H1 (cell line): ENCODE data around the gene XRRA1.

Source experiments
- ASH2L ChIP-seq: fragments of 200-600, 300-600 bp; sonication (generic); IDR thresholded peaks from one replicate; pipeline ENCODE4 v1.7.1; 2017; ENCODE audit warnings: low read length
- CBX5 ChIP-seq: fragments of 300-800, 300-1000 bp; sonication (generic); IDR thresholded peaks from 2 replicates; pipeline ENCODE4 v1.7.1; 2016; ENCODE audit warnings: antibody characterized with exemption, low read length, low read depth
- CEBPB ChIP-seq: IDR thresholded peaks from 2 replicates; pipeline ENCODE4 v1.6.1; 2012; ENCODE audit warnings: low read depth, low read length
- EP300 ChIP-seq, 2 experiments: IDR thresholded peaks; 1 replicate in 1 of 2; 2 replicates in 1 of 2; pipeline ENCODE4 v1.6.1; 2011 to 2012; ENCODE audit warnings: low read depth in 2 of 2, low read length in 2 of 2, mild to moderate bottlenecking in 2 of 2, borderline replicate concordance in 1 of 2, inconsistent platforms in 1 of 2, moderate library complexity in 1 of 2
- JUND ChIP-seq: IDR thresholded peaks from 2 replicates; pipeline ENCODE4 v1.6.1; 2011; ENCODE audit warnings: mild to moderate bottlenecking, improper control_type of control experiment, low read length
- POLR2A ChIP-seq, 2 experiments: IDR thresholded peaks; 1 replicate in 1 of 2; 2 replicates in 1 of 2; pipeline ENCODE4 v1.6.1; 2011; ENCODE audit warnings: low read depth in 2 of 2, low read length in 2 of 2, mild to moderate bottlenecking in 2 of 2; ENCODE audit errors: control extremely low read depth in 1 of 2
- POLR2AphosphoS5 ChIP-seq: IDR thresholded peaks from 2 replicates; pipeline ENCODE4 v1.6.1; 2011; ENCODE audit warnings: low read depth, low read length
- SIRT6 ChIP-seq: IDR thresholded peaks from one replicate; pipeline ENCODE4 v1.7.1; 2012; ENCODE audit warnings: low read length, inconsistent platforms
- TAF1 ChIP-seq: IDR thresholded peaks from 2 replicates; pipeline ENCODE4 v1.6.1; 2011; ENCODE audit warnings: mild to moderate bottlenecking, low read depth, low read length
- TCF12 ChIP-seq: IDR thresholded peaks from 2 replicates; pipeline ENCODE4 v1.6.1; 2011; ENCODE audit warnings: low read depth, mild to moderate bottlenecking, low read length
- TF ChIP-seq, protein P1 (sequence below), 3 experiments: IDR thresholded peaks; 1 replicate in 2 of 3; 2 replicates in 1 of 3; pipeline versions ENCODE4 v1.5.1 to v1.6.1; 2011; ENCODE audit warnings: low read length in 3 of 3, mild to moderate bottlenecking in 3 of 3, inconsistent platforms in 2 of 3, low read depth in 1 of 3, moderate library complexity in 1 of 3; ENCODE audit not compliant: insufficient read depth in 1 of 3; ENCODE audit errors: control extremely low read depth in 1 of 3

DNA sequence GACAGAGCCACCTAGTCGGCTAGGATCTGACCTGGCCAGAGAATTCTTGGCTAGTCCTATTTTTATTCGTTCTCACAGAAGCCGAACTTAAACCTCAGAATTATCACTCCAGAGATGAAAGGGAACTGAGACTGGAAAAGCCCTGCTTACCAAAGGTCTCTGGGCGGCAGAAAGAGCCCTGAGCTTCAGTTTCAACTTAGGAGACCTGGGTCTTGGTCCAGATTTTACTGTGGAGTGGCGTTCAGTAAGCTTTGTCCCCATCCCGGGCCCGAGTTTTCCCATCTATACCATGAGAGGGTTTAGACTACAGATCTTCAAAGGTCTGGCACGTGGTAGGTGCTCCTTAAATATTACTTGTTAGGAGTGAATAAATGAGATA lies 40.4 kb upstream of the XRRA1 start:
- TF ChIP-seq, protein P1, sequence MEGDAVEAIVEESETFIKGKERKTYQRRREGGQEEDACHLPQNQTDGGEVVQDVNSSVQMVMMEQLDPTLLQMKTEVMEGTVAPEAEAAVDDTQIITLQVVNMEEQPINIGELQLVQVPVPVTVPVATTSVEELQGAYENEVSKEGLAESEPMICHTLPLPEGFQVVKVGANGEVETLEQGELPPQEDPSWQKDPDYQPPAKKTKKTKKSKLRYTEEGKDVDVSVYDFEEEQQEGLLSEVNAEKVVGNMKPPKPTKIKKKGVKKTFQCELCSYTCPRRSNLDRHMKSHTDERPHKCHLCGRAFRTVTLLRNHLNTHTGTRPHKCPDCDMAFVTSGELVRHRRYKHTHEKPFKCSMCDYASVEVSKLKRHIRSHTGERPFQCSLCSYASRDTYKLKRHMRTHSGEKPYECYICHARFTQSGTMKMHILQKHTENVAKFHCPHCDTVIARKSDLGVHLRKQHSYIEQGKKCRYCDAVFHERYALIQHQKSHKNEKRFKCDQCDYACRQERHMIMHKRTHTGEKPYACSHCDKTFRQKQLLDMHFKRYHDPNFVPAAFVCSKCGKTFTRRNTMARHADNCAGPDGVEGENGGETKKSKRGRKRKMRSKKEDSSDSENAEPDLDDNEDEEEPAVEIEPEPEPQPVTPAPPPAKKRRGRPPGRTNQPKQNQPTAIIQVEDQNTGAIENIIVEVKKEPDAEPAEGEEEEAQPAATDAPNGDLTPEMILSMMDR (IDR thresholded peaks at IDR 0.05; ENCODE audit: control extremely low read depth in 1 of 3, insufficient read depth in 1 of 3, low read depth in 1 of 3, low read length in 3 of 3) = no peak
- TF ChIP-seq CBX5 (no peak), SIRT6 (no peak), TAF1 (no peak), POLR2AphosphoS5 (no peak), EP300 (IDR thresholded peaks at IDR 0.05; ENCODE audit: borderline replicate concordance in 1 of 2, low read depth in 2 of 2, low read length in 2 of 2) (no peak), TCF12 (no peak), CEBPB (no peak), JUND (no peak), ASH2L (no peak), POLR2A (IDR thresholded peaks at IDR 0.05; ENCODE audit: control extremely low read depth in 1 of 2, low read depth in 2 of 2, low read length in 2 of 2) (no peak)
